Measurements from ENCODE around the gene IPO13.

Gene IPO13

DNA sequence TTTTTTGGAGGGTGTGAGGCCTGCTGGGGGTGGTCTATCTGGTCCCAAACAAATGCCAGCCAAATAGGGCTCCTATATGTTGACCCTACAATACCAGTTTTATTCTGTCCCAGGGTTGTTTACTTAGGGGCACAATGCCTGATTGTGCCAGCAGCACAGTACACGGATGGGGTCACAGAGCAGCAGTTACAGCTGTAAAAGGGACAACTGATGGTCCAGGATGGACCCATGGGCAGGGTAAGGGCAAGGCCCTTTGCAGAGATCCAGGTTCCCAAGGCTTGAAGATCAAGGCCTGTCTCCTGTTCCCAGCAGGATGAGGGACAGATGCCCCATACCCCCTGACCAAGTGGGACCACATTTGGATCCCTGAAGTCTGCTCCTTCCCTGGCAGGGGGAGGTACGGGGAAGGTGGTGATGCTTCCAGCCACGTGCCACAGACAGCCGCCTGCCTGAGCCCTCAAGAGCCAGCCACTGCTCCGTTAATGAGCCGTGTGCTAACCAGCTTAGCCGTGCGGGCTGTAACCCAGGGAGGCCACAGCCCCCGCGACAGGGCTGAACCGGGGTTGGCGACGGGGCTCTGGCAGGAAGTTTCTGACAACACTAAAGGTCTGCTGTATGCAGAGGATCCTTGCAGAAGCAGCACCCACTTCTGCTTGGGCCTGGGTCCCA lies 66.3 kb downstream of the IPO13 start:
- no peak for DNase-seq

DNA sequence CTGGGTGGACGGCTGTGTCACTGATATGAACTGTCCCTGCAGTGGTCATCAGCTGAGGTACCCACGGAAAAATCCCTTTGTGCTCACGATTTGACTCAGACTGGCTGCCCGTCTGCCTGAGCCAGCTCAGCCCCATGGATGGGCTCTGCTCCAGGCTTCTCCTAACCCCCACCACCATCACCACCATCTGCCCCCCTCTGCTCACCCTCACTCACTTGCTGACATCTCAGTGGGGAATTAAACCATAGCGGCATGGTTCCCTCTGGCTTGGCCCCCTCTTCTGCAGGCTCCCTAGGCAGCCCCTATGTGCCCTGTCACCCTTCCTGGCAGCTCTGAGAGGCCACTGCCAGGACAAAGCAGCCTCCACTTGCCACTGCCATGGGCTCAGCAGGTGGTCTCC lies 67.2 kb downstream of the IPO13 start:
- DNase-seq: no peak

DNA sequence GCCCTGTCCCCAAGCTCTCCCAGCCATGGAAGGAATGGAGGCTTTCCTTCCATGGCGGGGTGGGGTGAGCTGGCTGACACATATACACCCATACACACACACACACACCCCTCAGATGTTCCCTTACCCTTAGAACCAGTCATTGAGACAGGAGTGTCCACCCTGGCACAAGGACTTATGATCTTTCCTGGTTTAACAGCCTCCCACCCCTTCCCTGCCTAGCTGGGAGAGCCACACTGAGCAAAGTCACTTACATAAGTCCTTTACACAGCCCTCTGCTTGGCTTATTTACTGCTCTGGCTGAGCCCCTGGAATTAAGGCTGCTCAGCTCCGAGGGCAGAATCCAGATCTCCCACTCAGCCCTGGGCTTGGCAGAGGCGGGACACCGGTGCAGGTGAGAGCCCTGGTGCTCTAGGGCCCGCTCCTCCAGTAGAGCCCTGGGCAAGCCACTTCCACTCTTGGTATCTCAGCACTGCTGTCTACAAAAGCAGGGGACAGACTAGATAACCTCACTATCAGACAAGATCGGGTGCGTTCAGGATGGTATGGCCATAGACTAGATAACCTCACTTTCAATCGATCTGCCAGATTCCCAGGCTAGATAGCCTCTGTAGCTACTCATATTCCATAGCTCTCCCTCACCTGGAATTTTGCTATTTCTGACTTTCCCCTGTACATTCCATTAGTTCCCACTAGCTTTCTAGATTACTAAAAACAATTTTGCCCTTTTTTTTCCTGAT lies 67.8 kb downstream of the IPO13 start:
- DNase-seq: no peak

DNA sequence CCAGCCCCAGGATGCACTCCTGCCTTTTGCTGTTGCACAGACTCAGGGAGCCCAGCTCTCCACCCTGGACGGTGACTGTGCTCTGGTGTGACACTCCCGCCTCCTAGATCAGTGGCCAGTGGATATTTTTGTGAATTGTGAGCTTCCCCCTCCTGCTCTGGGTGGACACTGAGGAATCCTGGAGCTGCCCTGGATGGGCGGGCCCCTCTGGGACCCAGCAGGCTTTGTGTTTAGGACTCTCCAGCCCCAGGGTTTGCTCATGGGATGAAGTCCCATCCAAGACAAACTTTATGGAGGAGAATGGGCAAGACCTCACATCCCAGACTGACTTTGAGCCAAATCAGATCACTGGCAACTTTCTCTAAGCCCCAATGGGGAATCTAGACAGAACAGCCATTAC lies 68.5 kb downstream of the IPO13 start:
- no peak for DNase-seq

DNA sequence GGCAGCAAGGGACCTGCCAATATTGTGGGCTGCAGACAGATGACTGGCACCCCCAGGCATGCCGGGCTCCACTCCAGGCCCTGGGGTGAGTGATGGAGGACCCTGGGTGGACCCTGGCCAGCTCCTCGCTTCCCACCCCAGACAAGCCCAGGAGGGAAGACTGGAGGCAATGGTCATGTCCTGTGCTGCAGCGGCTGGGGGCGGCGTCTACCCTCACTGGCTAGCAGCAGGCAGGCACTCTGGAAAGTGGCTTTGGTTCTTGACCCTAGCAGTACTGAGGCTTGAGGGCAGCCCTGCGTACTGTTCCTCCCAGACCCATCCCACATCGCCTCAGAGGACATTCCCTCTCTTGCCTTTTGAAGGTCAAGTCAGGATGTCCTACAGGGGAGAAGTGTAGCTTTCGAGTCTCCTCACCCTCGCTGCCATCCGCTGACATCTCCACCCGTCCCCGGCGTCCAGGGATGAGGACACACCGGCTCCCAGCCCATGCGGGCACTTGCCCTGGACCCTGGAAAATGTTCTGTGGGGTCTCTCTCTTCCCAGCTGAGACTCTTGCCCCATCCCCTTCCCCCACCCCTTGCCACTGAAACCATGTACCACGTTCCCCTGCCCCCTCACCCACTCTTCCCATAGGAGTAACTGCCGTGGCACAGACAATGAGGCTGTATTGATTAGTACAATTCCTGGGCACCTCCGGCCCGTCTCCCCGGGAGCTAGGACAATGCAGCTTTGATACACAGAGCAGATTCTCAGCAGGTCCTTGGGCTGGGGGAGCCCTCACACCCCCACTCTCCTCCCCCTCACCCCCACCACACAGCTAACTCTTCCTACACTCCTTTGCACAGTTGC lies 69.5 kb downstream of the IPO13 start:
- no peak for DNase-seq

DNA sequence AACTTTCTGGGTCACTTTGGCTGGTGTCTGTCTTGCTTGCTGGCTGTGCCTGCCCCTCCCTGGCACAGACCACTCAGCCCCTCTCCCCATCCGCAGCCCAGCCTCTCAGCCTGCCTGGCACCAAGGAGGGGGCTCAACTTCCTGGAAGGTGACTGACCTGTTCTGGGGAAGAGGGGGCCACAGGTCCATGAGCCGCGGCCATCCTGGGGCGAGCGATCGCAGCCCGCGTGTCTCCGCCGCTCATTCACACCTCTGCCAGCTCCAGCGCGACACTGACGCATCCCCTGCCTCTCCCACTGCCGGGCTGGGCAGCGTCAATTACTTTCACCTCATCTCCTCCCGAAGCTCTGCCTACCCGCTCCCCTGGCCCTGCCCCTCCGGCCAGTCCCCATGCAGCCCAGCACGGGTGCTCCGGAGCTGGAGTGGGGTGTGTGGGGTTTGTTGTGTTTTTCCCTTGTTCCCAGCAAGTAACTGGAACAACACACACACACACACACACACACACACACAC lies 70.2 kb downstream of the IPO13 start:
- no peak for DNase-seq

All from stimulated activated CD4-positive, alpha-beta T cell treated with anti-CD3 and anti-CD28 coated beads, Interleukin-2, amount 100 ng/mL, for 48 hours (primary cell).